ENCODE measurements around the gene PLA2G6.
"Not testable (repeated sequence)": the region's sequence is repeated elsewhere in the genome, so short reads cannot be mapped to it uniquely, and the experiment has no call there.

PLA2G6 gene

DNA sequence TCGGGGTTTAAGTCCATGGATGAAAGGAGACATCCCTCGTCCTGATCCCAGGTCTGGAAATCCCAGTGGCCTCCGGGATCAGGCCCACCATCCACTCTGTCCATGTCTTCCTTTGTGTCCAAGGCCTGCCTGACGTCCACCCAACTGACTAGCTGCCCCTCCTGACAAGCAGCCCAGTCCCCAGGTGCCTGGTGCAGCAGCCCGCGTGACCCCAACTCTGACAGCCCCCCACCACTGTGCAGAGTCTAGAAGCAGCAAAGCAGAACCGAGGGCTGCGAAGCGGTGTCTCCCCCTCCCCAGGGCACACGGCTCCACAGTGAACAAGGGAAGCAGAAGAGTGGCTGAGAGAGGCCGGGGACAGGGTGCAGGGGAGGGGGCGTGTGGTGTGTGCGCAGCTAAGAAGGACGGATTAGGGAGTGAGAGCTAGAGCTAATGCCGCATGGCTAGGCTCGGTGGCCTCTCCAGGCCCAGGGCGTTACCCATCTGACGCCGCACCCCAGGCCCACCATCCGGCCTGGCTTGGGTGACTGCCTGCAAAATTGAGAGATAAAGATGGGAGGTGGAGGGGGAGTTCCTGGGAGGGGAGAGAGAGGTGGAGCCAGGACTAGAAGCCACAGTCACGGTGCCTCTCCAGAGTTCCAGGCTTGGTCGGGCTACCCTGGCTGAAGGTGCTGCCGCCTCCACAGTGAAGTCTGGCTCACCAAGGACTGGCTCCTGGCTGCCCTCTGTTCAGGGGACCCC is 54.5 kb downstream of the PLA2G6 start:
- FAIRE-seq: no peak

- no peak for FAIRE-seq
Measured at GRCh38 chr22:38125751-38126201, 55.9 kb downstream of the PLA2G6 start.

- no peak for FAIRE-seq
Measured at GRCh38 chr22:38125038-38125610, 56.5 kb downstream of the PLA2G6 start.

DNA sequence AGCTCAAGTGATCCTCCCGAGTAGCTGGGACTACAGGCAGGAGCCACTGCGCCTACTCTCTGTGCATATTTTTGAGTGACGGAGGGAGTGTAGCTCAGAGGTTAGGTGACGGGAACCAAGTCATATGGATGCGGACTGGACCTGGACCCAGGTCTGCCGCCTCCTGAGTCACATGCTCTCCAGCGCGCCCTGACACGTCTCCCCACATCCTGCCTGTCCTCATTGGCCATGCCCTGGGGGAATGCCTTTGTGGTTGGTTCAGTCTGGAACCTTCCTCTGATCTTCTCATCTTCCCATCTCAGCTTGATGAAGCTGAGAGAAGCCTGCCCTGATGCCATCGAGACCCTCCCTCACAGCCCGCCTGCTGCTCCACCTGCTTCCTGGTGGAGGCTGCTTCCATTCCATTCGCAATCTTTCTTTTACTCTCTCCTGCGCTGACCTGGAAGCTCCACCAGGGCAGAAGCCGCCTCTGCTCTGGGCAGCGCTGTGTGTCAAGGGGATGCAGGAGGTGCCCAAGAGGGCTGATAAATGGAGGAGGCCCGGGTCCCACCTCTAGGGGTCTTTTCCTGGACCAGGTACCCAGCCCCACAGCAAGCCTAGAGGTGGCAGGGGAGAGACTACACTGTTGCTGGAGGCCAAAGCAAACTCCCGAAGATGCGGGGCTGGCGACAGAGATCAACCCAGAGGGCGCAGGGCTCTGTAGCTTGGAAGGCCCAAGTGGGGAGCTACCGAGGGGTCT is 57.2 kb downstream of the PLA2G6 start:
- FAIRE-seq: no peak

DNA sequence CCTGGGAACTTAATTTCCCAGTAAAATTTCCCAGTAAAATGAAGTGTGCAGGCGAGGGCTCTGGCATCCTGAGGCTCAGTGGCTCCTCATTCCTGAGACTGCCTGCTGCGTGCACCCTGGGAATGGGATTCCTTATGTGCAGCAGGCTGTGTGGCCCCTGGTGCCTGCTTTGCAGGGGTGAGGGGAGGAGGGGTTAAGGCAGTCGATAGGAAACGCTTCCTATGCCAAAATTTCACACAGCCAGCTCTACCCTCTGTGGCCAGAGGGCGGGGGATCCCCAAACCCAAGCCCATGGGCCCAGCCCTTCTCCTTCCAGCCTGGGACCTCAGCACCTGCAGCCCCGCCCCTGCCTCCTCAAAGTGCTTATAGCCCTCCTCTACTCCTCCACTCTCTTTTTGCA is 59.0 kb downstream of the PLA2G6 start:
- no peak for FAIRE-seq

DNA sequence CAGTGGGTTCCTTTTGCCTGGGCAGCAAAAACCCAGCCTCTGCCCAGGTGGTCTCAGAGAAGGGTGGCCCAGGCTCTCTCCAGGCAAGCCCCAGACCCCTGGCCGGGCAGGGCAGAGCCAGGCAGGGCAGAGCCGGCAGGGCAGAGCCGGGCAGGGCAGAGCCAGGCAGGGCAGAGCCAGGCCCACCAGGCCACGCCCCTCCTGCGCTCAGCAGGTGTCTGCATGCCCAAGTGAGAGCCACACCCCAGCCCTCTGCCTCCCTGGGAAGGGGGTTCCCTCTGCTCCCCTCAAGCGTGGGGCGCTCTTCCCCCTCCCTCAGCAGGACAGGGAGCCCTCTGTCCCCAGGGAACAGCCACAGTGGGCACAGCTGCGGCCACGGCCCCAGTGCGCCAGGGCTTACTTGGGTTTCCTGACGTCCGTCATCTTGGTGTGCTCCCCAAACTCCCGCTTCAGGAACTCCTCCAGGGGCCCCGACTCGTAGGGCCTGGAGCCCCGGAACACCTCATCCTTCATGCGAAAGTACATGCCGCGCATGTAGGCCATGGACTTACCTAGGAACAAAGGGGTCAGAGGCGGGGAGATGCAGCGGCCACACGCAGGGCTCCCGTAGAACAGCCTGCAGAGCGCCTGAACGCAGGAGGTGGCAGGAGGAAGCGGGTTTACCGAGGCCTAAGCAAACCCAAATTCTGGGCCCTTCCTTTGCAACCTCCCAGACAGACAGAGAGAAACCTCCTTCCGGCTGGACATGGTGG is 61.1 kb downstream of the PLA2G6 start:
- no peak for FAIRE-seq

DNA sequence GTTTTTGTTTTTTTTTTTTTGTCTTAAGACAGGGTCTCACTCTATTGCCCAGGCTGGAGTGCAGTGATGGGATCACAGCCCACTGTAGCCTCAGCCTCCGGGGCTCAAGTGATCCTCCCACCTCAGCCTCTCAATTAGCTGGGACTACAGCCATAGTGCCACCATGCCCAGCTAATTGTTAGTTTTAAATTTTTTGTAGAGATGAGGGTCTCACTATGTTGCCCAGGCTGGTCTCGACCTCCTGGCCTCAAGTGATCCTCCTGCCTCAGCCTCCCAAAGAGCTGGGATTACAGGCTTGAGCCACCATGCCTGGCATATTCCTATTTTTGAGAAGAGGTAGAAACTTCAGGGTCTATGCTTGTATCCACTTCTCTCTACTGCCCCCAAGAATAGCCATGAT is 62.9 kb downstream of the PLA2G6 start:
- FAIRE-seq: not testable (repeated sequence)

DNA sequence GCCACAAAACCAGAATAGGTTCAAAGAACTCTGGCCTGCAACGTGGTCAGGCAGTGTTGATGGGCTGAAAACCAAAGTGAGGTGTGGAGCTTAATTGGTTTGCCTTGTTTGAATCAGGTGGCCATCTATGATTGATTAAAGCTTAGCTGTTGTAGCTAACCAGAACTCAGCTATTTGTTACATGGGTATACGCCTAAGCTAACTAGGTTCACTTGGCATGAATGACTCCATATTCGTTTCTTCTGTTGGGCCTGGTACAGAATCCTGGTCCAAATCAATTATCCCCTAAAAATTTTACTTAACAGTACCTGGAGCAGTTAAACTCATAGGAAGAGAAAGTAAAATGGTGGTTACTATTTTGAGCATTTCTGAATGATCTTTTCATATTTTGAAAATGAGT is 63.4 kb downstream of the PLA2G6 start:
- no peak for FAIRE-seq

DNA sequence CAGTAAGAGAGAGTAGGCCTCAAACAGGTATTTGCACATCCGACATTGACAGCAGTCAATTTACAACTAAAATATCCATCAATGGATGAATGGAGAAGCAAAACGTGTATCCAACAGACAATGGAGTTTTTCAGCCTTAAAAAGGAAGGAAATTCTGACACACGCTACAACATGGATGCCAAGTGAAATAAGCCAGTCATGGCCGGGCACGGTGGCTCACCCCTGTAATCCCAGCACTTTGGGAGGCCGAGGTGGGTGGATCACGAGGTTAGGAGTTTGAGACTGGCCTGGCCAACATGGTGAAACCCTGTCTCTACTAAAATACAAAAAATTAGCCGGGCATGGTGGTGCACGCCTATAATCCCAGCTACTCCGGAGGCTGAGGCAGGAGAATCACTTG is 64.1 kb downstream of the PLA2G6 start:
- not testable (repeated sequence) for FAIRE-seq

DNA sequence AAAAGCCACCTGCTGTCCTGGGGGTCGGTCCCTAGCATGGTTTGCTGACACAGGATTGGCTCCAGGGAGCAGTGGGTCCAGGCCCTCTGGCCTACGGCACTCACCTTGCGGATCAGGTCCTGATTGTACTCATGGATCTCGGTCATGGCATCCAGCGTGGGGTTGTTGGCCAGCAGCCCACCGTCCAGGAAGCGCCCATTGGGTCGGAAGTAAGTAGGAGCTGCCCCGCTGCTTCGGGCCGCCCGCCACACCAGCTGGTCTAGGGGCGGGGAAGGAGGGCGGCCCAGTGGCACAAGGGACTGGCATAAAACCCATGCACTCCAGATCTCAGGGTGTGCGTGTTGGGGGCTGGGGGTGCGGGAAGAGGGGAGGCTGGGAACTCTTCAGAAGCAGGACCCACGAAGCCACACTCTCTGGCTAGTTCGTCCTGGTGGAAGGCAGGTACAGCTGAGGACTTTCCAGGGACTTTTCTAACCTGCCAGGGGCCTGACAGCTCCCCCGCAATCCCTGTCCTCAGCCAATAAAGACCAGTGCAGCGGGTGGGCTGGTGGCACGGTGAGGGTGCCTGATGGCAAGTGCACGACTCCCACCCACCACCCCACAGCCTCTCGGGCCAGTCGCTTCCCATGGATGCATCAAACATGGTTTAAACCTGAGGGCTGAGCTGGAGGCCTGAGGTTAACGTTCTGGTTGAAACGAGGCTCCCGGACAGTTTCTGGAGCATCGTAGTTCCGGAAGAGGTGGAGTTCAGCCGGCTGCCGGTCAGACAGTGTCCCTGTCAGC is 66.0 kb downstream of the PLA2G6 start:
- no peak for FAIRE-seq

DNA sequence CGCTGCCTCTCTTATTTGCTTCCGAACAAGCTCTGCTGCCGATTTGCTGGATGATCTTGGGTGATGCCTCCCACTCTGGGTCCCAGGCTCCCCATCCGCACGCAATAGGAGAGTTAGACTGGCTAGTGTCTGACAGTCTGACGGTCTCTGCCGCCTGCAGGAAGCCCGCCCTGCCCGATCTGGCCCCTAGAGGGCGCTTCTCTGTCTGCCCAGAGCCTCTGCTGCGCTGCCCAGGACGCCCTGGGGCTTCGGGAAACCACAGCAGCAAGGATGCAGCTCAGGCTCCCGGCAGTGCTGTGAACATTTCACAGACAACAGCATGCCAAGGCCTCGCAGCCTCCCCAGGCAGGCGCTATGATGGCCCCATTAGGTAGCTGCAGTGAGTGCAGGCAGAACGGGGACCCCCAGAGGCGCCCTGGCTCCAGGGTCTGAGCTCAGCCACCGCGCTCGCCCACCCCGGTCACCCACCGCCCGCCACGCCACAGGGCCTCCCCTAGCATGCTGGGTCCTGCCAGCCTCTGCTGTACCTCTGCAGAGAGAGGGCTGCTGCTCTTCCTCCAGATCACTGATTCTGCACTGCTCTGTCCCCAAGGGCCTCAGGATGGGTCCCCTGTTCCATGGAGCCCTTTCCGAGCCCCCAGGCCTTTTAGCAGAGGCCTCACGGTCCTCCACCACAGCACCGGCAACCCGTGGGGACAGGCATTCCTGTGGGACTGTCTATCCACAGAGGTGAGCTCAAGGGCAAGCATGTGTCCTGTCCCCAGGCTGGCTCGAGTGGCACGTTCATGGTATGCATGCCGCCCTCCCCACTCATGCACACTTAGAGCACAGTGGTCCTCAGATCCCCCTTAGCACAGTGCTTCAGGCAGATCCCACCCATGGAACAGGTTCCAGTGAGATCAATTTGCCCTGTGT is 66.9 kb downstream of the PLA2G6 start:
- FAIRE-seq: no peak

DNA sequence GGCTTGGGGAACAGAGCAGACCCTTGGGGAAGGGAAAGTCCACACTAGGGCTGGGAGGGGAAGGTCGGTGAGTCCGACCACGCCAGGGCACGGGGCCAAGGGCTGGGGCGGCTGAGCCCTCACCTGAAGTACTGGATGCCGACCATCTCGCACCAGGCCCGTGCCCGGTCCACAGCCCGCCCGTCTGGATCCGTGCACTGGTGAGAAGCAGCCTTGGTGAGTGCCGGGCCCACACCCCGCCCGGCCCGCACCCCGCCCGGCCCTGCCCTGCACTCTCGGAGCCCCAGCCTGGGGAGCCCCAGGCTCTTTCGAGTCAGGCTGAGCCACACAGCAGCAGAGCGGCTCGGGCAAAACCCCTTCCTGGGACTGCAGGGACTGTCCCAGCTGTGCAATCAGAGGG is 69.2 kb downstream of the PLA2G6 start:
- no peak for FAIRE-seq

DNA sequence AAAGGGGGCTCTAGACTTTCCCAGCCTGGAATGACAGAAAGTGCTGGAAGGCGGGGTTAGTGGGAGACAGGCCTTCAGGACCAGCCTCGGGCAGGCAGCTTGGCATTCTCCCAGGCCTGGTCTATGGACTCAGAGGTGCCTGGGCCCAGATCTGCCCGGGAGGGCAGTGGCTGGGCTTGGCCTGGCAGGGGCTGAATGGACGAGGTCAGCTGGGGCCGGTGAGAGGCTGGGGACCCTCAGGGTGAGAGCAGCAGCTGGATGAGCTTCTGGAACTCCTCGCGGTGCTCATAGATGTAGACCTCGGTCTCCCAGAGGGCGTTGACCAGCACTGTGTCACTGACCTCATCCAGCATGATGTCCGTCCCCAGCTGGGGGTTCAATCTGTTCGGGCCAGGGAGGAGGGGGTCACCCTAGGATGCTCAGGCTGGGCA is 69.7 kb downstream of the PLA2G6 start:
- FAIRE-seq: no peak

- no peak for FAIRE-seq
Measured at GRCh38 chr22:38110863-38111852, 70.5 kb downstream of the PLA2G6 start.

DNA sequence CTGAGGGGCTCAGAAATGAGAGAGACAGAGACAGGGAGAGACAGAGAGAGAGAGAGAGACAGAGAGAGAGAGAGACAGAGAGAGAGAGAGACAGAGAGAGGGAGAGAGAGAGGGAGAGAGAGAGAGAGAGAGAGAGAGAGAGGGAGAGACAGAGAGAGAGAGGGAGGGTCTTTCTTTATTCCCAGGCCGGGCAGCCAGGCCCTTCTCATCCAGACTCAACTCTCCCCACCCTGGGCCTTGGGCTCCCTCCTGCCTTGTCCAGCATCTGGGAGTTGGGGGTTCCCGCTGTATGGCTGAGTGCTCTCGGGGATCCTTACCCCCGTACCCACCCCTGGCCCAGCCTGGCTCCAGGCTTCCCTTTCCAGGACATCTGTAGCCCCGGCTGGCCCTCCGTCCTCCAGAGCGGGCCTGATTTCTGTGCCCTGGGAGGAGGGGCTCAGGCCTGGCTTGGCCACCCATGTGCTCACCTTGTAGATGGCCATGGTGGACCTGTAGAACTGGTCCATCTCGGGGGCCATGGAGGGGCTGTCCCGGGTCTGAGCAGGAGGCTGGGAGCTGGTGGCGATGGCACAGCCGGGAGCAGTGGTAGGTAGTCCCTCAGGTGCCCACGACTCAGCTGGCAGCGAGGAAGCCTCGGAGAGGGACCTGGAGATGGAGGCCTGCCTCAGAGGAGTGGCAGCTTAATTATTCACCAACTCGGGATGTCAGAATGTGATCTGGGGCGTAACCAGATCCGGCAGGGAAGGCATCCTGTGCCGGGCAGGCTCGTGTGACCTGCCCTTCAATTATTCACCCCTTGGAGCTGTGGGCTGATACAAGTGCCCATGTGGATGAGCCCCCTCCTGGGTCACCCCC is 71.4 kb downstream of the PLA2G6 start, which contains the start of gene BAIAP2L2:
Gene BAIAP2L2, minus strand, starts transcription at position 677 of the 855 bp plus-strand sequence. Its CDS starts 159 bp downstream, at position 518.
- no peak for FAIRE-seq

GRCh38 chr22:38109371-38110001 is 72.1 kb downstream of the PLA2G6 start:
- FAIRE-seq: no peak

DNA sequence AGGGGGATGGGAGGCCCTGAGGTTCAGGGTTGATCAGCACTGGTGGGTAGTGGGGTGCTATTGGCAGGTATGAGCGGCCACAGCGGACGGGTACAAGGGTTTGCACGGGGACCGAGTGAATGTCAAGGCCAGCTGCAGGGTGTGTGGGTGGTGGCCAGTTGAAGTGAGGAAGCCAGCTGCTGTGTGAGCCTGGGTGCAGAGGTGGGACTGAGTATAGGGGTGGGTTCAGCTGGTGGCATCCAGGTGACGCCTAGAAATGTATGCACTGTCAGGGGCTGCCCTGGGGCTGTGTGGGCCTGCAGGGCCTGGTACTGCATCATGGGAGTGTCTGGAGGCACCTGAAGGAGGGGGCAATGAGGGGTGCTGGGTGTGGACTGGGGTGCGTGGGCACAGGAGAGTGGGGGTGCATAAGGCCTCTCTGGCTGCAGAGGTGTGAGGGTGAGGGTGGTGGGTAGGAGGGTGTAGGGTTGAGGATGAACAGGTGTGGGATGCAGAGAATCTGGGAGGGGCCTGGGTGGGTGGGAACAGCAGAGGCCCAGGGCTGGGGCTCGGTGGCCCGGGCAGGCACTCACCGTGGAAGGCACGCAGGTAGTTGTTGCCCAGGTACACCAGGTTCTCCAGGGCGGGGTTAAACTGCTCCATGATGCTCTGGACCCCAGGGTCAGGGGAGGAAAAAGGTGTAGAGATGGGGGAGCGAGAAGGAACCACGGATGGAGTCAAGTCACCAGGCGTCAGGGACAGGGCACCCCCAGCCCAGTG is 72.9 kb downstream of the PLA2G6 start:
- FAIRE-seq: no peak
